Glomerular endothelial cell (primary cell): ENCODE data around the gene PFKP. TPM values are rescaled to one million over a fixed set of nuclear protein-coding genes. Genes with fewer than 3 reads are reported as not detected.

Experiments used
- DNase-seq: peaks from one replicate; pipeline ENCODE4 v3.0.0-alpha.2; 2011; ENCODE audit warnings: low read depth, low spot score; ENCODE audit errors: extremely low read depth
- total RNA-seq: library from RNA; depleted of rRNA; stranded (reverse); fragments of >200 nt; gene quantifications from 2 replicates; pipeline ENCODE4 v1.2.3, GENCODE V29; 2015

The PFKP gene
- total RNA-seq, 1 donor from 2014 or later: 273 TPM

- DNase-seq: no peak
Measured at GRCh38 chr10:3178042-3178441, 110.7 kb downstream of the PFKP start.

GRCh38 chr10:3179174-3179573, 111.8 kb downstream of the PFKP start:
- DNase-seq: no peak

- no peak for DNase-seq
Measured at GRCh38 chr10:3180355-3181025, 113.1 kb downstream of the PFKP start.

- DNase-seq: no peak
Measured at GRCh38 chr10:3185386-3185785, 118.0 kb downstream of the PFKP start.

GRCh38 chr10:3186368-3186767, 119.0 kb downstream of the PFKP start:
- no peak for DNase-seq

Other genes with a start within 250 kb of the PFKP start
- gene PITRM1, start 105.2 kb downstream of the PFKP start, total RNA-seq: 86.2 and 110 TPM in 2 replicates